Esophagus squamous epithelium (tissue), 4 donors: ENCODE measurements around the gene CYSRT1.

Experiments
- CTCF ChIP-seq, 6 experiments: fragments of 450-650 bp in 4 of 6; fragments of 200-600 bp in 2 of 6; sonication (generic) in 2 of 6; IDR thresholded peaks; one replicate each; pipeline ENCODE4 v1.5.1; 2016 to 2019; ENCODE audit warnings: antibody characterized with exemption in 6 of 6, mild to moderate bottlenecking in 4 of 6, moderate library complexity in 4 of 6
- POLR2A ChIP-seq, 4 donors: fragments of 450-650 bp; IDR thresholded peaks; one replicate each; pipeline ENCODE4 v1.6.1; 2017; ENCODE audit warnings: antibody characterized with exemption in 4 of 4, mild to moderate bottlenecking in 4 of 4, moderate library complexity in 3 of 4

GRCh38 chr9:137181680-137182079, 43.3 kb upstream of the CYSRT1 start:
- TF ChIP-seq POLR2A (IDR thresholded peaks at IDR 0.05) (no peak), CTCF (IDR thresholded peaks at IDR 0.05) (no peak)
